ENCODE data around the gene DLX3.

DLX3 gene

GRCh38 chr17:49952209-49952911 is 42.7 kb downstream of the DLX3 start:
- peak; percentile 86 for DNase-seq

- no peak for DNase-seq
Measured at GRCh38 chr17:49951362-49952082, 43.5 kb downstream of the DLX3 start.

- no peak for DNase-seq
Measured at GRCh38 chr17:49949634-49950033, 45.4 kb downstream of the DLX3 start.

- no peak for DNase-seq
Measured at GRCh38 chr17:49946964-49947584, 48.0 kb downstream of the DLX3 start.

GRCh38 chr17:49946208-49946607 is 48.8 kb downstream of the DLX3 start:
- DNase-seq = no peak

- DNase-seq = peak; percentile 51
Measured at GRCh38 chr17:49944273-49944870, 50.7 kb downstream of the DLX3 start.

- no peak for DNase-seq
Measured at GRCh38 chr17:49942947-49943346, 52.1 kb downstream of the DLX3 start.

GRCh38 chr17:49941427-49941826 is 53.6 kb downstream of the DLX3 start:
- DNase-seq = no peak
